ENCODE data around the gene CDH13.

GRCh38 chr16:82784573-82784968 lies 157.8 kb downstream of the CDH13 start:
- no peak for TF ChIP-seq CTCF (IDR thresholded peaks at IDR 0.05; ENCODE audit: borderline replicate concordance, extremely low read depth, low read length, poor library complexity, severe bottlenecking)
- TF ChIP-seq EZH2 (IDR thresholded peaks at IDR 0.05; ENCODE audit: borderline replicate concordance, low read depth, low read length, severe bottlenecking), result no peak
